Esophagus mucosa (tissue), 1 donor: ENCODE data around the gene CWH43. TPM values are rescaled to one million over a fixed set of nuclear protein-coding genes. Genes with fewer than 3 reads are reported as not detected.
"Not testable (repeated sequence)": the region's sequence is repeated elsewhere in the genome, so short reads cannot be mapped to it uniquely, and the experiment has no call there.

Experiments
- ATAC-seq: fragments of 200-7000 bp; cut with Tn5 transposase; one replicate; pipeline ENCODE4 v1.9.1; 2020
- total RNA-seq: library from RNA; stranded (reverse); gene quantifications from one replicate; pipeline ENCODE4 v1.2.4, GENCODE V29; 2023
- donor health status: DM: yes; HTN: yes; CAD: no.

The CWH43 gene
- total RNA-seq, 1 donor from 2014 or later = 34.5 TPM

- ATAC-seq = no peak
Measured at GRCh38 chr4:48976041-48976440, 10.0 kb upstream of the CWH43 start.

- ATAC-seq = peak; percentile 89
Measured at GRCh38 chr4:48979914-48980579, 6.0 kb upstream of the CWH43 start.

GRCh38 chr4:48984005-48984404 lies 2.1 kb upstream of the CWH43 start:
- ATAC-seq = not testable (repeated sequence)

GRCh38 chr4:48985602-48985975 lies 486 bp upstream of the CWH43 start:
- ATAC-seq = no peak

GRCh38 chr4:48986654-48987164 lies 634 bp downstream of the CWH43 start:
- ATAC-seq = no peak

- ATAC-seq = no peak
Measured at GRCh38 chr4:48989461-48990203, 3.6 kb downstream of the CWH43 start.

- peak; percentile 42 for ATAC-seq
Measured at GRCh38 chr4:48991357-48991756, 5.3 kb downstream of the CWH43 start.

GRCh38 chr4:48997962-48998361 lies 11.9 kb downstream of the CWH43 start:
- no peak for ATAC-seq

- ATAC-seq = no peak
Measured at GRCh38 chr4:48998440-48998839, 12.4 kb downstream of the CWH43 start.

GRCh38 chr4:49000806-49001205 lies 14.7 kb downstream of the CWH43 start:
- peak; percentile 20 for ATAC-seq

- ATAC-seq = no peak
Measured at GRCh38 chr4:49002931-49003330, 16.9 kb downstream of the CWH43 start.

- no peak for ATAC-seq
Measured at GRCh38 chr4:49018718-49019295, 32.7 kb downstream of the CWH43 start.

- ATAC-seq = no peak
Measured at GRCh38 chr4:49032440-49033161, 46.5 kb downstream of the CWH43 start.

- ATAC-seq = no peak
Measured at GRCh38 chr4:49036528-49036927, 50.5 kb downstream of the CWH43 start.

GRCh38 chr4:49044270-49044669 lies 58.2 kb downstream of the CWH43 start:
- no peak for ATAC-seq

- no peak for ATAC-seq
Measured at GRCh38 chr4:49058306-49058705, 72.2 kb downstream of the CWH43 start.

- peak; percentile 58 for ATAC-seq
Measured at GRCh38 chr4:49063670-49064069, 77.6 kb downstream of the CWH43 start.

GRCh38 chr4:49072196-49072595 lies 86.1 kb downstream of the CWH43 start:
- ATAC-seq = not testable (repeated sequence)

GRCh38 chr4:49091883-49092282 lies 105.8 kb downstream of the CWH43 start:
- ATAC-seq = peak; percentile 51

- ATAC-seq = peak; percentile 81
Measured at GRCh38 chr4:49092608-49093135, 106.6 kb downstream of the CWH43 start.

- ATAC-seq = not testable (repeated sequence)
Measured at GRCh38 chr4:49096215-49096614, 110.1 kb downstream of the CWH43 start.

GRCh38 chr4:49096627-49097026 lies 110.6 kb downstream of the CWH43 start:
- ATAC-seq = peak; percentile 71

- ATAC-seq = peak; percentile 65
Measured at GRCh38 chr4:49097071-49097470, 111.0 kb downstream of the CWH43 start.
